Osteocyte (in vitro differentiated cells): ENCODE data around the gene PPP1R9A. TPM values are rescaled to one million over a fixed set of nuclear protein-coding genes. Genes with fewer than 3 reads are reported as not detected.

ENCODE experiments used
- DNase-seq: peaks from one replicate; pipeline ENCODE4 v3.0.0; 2021; ENCODE audit warnings: mixed read lengths; ENCODE audit not compliant: unreplicated experiment; ENCODE audit errors: extremely low spot score
- H3K27ac Mint-ChIP-seq: one replicate; pipeline ENCODE4 v1.8.0; 2021; ENCODE audit warnings: mild to moderate bottlenecking, mixed read lengths; ENCODE audit not compliant: unreplicated experiment
- H3K27me3 Mint-ChIP-seq: one replicate; pipeline ENCODE4 v1.8.0; 2021; ENCODE audit warnings: mixed read lengths; ENCODE audit not compliant: unreplicated experiment
- H3K36me3 Mint-ChIP-seq: one replicate; pipeline ENCODE4 v1.8.0; 2021; ENCODE audit warnings: mixed read lengths; ENCODE audit not compliant: unreplicated experiment
- H3K4me1 Mint-ChIP-seq: one replicate; pipeline ENCODE4 v1.8.0; 2021; ENCODE audit warnings: mixed read lengths; ENCODE audit not compliant: unreplicated experiment
- H3K4me3 Mint-ChIP-seq: one replicate; pipeline ENCODE4 v1.8.0; 2021; ENCODE audit warnings: mild to moderate bottlenecking, moderate library complexity, mixed read lengths; ENCODE audit not compliant: unreplicated experiment
- H3K9me3 Mint-ChIP-seq: one replicate; pipeline ENCODE4 v1.8.0; 2021; ENCODE audit warnings: mixed read lengths; ENCODE audit not compliant: unreplicated experiment
- CTCF ChIP-seq: fragments of 200-600 bp; sonication (generic); IDR thresholded peaks from 2 replicates; pipeline ENCODE4 v1.5.0; 2021; ENCODE audit warnings: antibody characterized with exemption, mild to moderate bottlenecking, moderate library complexity
- total RNA-seq: library from RNA; stranded (reverse); gene quantifications from 2 replicates; pipeline ENCODE4 v1.2.1, GENCODE V29; 2021

The PPP1R9A gene
- total RNA-seq, 1 donor from 2014 or later = 3.4 TPM

- DNase-seq = no peak
- Mint-ChIP-seq H3K4me3 (no peak overlapping the region), H3K36me3 (no peaks in the 10 kb centered on the region), H3K27ac (no peak overlapping the region), H3K4me1 (no peaks in the 10 kb centered on the region), H3K27me3 (peaks cover 17% of the 10 kb centered on the region), H3K9me3 (no peaks in the 10 kb centered on the region)
- TF ChIP-seq CTCF = no peak
Measured at GRCh38 chr7:95322396-95322795, 415.0 kb downstream of the PPP1R9A start.

GRCh38 chr7:95322854-95323253 is 415.5 kb downstream of the PPP1R9A start:
- TF ChIP-seq CTCF = no peak
- no peaks in the 10 kb centered on the region for H3K4me1 Mint-ChIP-seq
- DNase-seq = no peak
- no peaks in the 10 kb centered on the region for H3K9me3 Mint-ChIP-seq
- no peaks in the 10 kb centered on the region for H3K36me3 Mint-ChIP-seq
- H3K27ac Mint-ChIP-seq = no peak overlapping the region
- H3K4me3 Mint-ChIP-seq = no peak overlapping the region
- H3K27me3 Mint-ChIP-seq = peaks cover 20% of the 10 kb centered on the region

- no peak for TF ChIP-seq CTCF
- Mint-ChIP-seq H3K4me3 (no peak overlapping the region), H3K27ac (no peak overlapping the region), H3K9me3 (no peaks in the 10 kb centered on the region), H3K36me3 (no peaks in the 10 kb centered on the region), H3K27me3 (peaks cover 23% of the 10 kb centered on the region), H3K4me1 (no peaks in the 10 kb centered on the region)
- no peak for DNase-seq
Measured at GRCh38 chr7:95323410-95324129, 416.2 kb downstream of the PPP1R9A start.

- no peak within 1 kb of the TSS for H3K4me3 Mint-ChIP-seq
- no peak within 1 kb of the TSS for H3K27ac Mint-ChIP-seq
- no peaks in the 10 kb centered on the region for H3K9me3 Mint-ChIP-seq
Measured at GRCh38 chr7:95324431-95324830, 417.0 kb downstream of the PPP1R9A start, which contains the start of gene PON1. PON1 (minus strand) TSS chr7:95324532; CDS start chr7:95324475, 57 bp downstream.

More at GRCh38 chr7:95324431-95324830, 417.0 kb downstream of the PPP1R9A start, which contains the start of gene PON1:
- Mint-ChIP-seq H3K27me3 (peaks cover 26% of the 10 kb centered on the region), H3K36me3 (no peaks in the 10 kb centered on the region), H3K4me1 (no peaks in the 10 kb centered on the region)
- DNase-seq = no peak
- TF ChIP-seq CTCF = no peak
